Upper lobe of left lung (tissue), 4 donors: ENCODE measurements around the gene FKBP2.

ENCODE experiments used
- EP300 ChIP-seq, 4 donors: sonication (generic); formaldehyde crosslinking; IDR thresholded peaks; one replicate each; pipeline ENCODE4 v1.5.1; 2017; ENCODE audit warnings: antibody characterized with exemption in 4 of 4, control low read depth in 2 of 4
- POLR2A ChIP-seq, 4 donors: fragments of 450-650 bp; IDR thresholded peaks; one replicate each; pipeline ENCODE4 v1.5.1; 2016 to 2017; ENCODE audit warnings: antibody characterized with exemption in 4 of 4, mild to moderate bottlenecking in 2 of 4
- POLR2AphosphoS5 ChIP-seq, 2 donors: sonication (generic); formaldehyde crosslinking; IDR thresholded peaks; one replicate each; pipeline ENCODE4 v1.5.1; 2017; ENCODE audit warnings: antibody characterized with exemption in 2 of 2
- TF ChIP-seq, protein P1 (sequence below), 6 experiments: fragments of 450-650 bp in 4 of 6; fragments of 200-600 bp in 2 of 6; sonication (generic) in 2 of 6; IDR thresholded peaks; one replicate each; pipeline ENCODE4 v1.5.1; 2016 to 2019; ENCODE audit warnings: antibody characterized with exemption in 6 of 6

DNA sequence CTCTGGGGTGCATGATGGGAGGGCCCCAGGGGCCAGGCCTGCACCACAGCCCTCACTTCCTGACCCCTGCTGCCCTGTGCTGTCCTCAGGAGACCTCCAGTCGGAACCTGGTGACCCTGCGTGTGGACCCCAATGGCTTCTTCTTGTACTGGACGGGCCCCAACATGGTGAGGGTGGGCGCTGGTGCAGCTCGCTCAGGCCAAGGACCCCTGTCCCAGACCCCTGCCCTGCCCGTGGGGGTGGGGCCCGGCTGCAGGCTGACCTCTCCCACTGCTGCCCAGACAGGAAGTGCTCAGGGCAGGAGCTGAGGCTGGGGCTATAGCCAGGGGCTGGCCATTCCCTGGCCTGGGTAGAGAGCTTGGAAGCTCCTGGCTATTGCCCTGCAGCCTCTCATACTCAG lies 13.4 kb downstream of the FKBP2 start:
- TF ChIP-seq, protein P1, sequence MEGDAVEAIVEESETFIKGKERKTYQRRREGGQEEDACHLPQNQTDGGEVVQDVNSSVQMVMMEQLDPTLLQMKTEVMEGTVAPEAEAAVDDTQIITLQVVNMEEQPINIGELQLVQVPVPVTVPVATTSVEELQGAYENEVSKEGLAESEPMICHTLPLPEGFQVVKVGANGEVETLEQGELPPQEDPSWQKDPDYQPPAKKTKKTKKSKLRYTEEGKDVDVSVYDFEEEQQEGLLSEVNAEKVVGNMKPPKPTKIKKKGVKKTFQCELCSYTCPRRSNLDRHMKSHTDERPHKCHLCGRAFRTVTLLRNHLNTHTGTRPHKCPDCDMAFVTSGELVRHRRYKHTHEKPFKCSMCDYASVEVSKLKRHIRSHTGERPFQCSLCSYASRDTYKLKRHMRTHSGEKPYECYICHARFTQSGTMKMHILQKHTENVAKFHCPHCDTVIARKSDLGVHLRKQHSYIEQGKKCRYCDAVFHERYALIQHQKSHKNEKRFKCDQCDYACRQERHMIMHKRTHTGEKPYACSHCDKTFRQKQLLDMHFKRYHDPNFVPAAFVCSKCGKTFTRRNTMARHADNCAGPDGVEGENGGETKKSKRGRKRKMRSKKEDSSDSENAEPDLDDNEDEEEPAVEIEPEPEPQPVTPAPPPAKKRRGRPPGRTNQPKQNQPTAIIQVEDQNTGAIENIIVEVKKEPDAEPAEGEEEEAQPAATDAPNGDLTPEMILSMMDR (IDR thresholded peaks at IDR 0.05): no peak
- no peak for TF ChIP-seq POLR2AphosphoS5 (IDR thresholded peaks at IDR 0.05)
- no peak for TF ChIP-seq POLR2A (IDR thresholded peaks at IDR 0.05)
- no peak for TF ChIP-seq EP300 (IDR thresholded peaks at IDR 0.05)
